ENCODE data around the gene TEX9.

The TEX9 gene

DNA sequence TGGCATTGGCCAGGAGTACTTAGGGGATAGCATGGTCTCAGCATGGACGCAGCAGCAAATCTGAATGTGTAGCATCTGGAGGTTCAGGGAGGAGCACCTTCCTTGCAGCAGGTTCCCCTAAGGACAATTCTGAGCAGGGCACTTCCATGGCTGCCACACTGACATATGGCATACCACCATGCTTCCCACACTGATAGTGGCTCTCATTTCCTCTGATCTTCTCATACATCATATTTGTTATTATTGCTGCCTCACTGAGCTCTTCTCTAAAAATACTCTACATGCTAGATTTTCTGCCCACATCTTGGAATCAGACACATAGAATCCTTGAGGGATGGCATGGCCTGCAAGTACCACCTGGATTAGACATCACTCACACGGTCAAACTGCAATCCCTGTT is 107.1 kb downstream of the TEX9 start:
- Histone ChIP-seq H2BK120ac (ENCODE audit: low read depth, low read length) (no peak overlapping the region), H3K27me3 (ENCODE audit: control insufficient read depth in 1 of 2, insufficient read depth in 1 of 2, low read length in 2 of 2) (no peaks in the 10 kb centered on the region), H3K4me1 (ENCODE audit: control insufficient read depth, insufficient read depth, low read depth, low read length) (no peaks in the 10 kb centered on the region), H3K4me2 (ENCODE audit: low read length, poor library complexity, severe bottlenecking) (no peak overlapping the region), H3K4me3 (ENCODE audit: insufficient read depth in 1 of 2, low read depth in 1 of 2, low read length in 2 of 2) (no peak overlapping the region), H3K14ac (ENCODE audit: low read length in 2 of 2) (no peak overlapping the region), H2BK15ac (ENCODE audit: low read depth, poor library complexity, severe bottlenecking) (no peak overlapping the region), H2AFZ (ENCODE audit: low read depth, low read length) (no peak overlapping the region), H2AK5ac (ENCODE audit: low read length, severe bottlenecking) (no peak overlapping the region), H3K18ac (ENCODE audit: low read depth in 1 of 2, low read length in 2 of 2) (no peak overlapping the region), H2BK12ac (ENCODE audit: low read length in 2 of 2) (no peak overlapping the region), H3K79me1 (replicated peaks; ENCODE audit: low read length, poor library complexity, severe bottlenecking) (no peaks in the 10 kb centered on the region), H3K27ac (ENCODE audit: low read length, poor library complexity, severe bottlenecking) (no peak overlapping the region), H3K4ac (ENCODE audit: low read depth in 1 of 2, low read length in 2 of 2) (no peak overlapping the region), H4K8ac (ENCODE audit: low read length) (no peak overlapping the region), H3K9ac (ENCODE audit: low read length) (no peak overlapping the region), H3K23ac (ENCODE audit: low read length in 2 of 2) (no peak overlapping the region), H2BK5ac (ENCODE audit: low read depth, low read length, poor library complexity, severe bottlenecking) (no peak overlapping the region), H4K91ac (ENCODE audit: low read length) (no peak overlapping the region), H3K9me3 (ENCODE audit: control insufficient read depth, low read length) (no peaks in the 10 kb centered on the region), H3K36me3 (ENCODE audit: control insufficient read depth in 1 of 2, insufficient read depth in 2 of 2, low read depth in 1 of 2, low read length in 2 of 2) (no peaks in the 10 kb centered on the region)
- WGBS = 78% methylated on average over 2 of the region's 2 CpGs
- no peak for DNase-seq

DNA sequence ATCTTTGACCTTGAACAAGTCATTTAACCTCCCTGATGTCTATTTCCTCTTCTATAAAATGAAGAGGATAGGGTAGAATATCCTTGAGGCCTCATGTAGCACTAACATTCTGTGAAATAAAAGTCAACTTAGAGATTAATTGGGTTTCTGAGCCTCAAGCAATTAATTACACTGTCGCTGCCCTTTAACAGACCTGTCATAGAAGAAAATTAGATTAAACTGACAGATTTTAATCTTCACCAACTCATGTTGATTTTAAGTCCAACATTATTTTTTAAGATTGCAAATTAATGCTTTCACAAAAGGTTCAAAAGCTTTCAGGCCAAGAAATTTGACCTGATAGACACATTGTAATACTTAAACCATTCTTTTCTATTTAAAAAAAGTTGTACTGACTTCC is 107.8 kb downstream of the TEX9 start:
- Histone ChIP-seq H3K4me3 (ENCODE audit: insufficient read depth in 1 of 2, low read depth in 1 of 2, low read length in 2 of 2) (no peak overlapping the region), H3K79me1 (replicated peaks; ENCODE audit: low read length, poor library complexity, severe bottlenecking) (no peaks in the 10 kb centered on the region), H3K23ac (ENCODE audit: low read length in 2 of 2) (no peak overlapping the region), H3K18ac (ENCODE audit: low read depth in 1 of 2, low read length in 2 of 2) (no peak overlapping the region), H3K4me1 (ENCODE audit: control insufficient read depth, insufficient read depth, low read depth, low read length) (no peaks in the 10 kb centered on the region), H3K9ac (ENCODE audit: low read length) (no peak overlapping the region), H2BK15ac (ENCODE audit: low read depth, poor library complexity, severe bottlenecking) (no peak overlapping the region), H2BK12ac (ENCODE audit: low read length in 2 of 2) (no peak overlapping the region), H3K14ac (ENCODE audit: low read length in 2 of 2) (no peak overlapping the region), H2AFZ (ENCODE audit: low read depth, low read length) (no peak overlapping the region), H2BK5ac (ENCODE audit: low read depth, low read length, poor library complexity, severe bottlenecking) (no peak overlapping the region), H2AK5ac (ENCODE audit: low read length, severe bottlenecking) (no peak overlapping the region), H3K27me3 (ENCODE audit: control insufficient read depth in 1 of 2, insufficient read depth in 1 of 2, low read length in 2 of 2) (no peaks in the 10 kb centered on the region), H4K8ac (ENCODE audit: low read length) (no peak overlapping the region), H3K9me3 (ENCODE audit: control insufficient read depth, low read length) (no peaks in the 10 kb centered on the region), H3K36me3 (ENCODE audit: control insufficient read depth in 1 of 2, insufficient read depth in 2 of 2, low read depth in 1 of 2, low read length in 2 of 2) (no peaks in the 10 kb centered on the region), H2BK120ac (ENCODE audit: low read depth, low read length) (no peak overlapping the region), H3K4me2 (ENCODE audit: low read length, poor library complexity, severe bottlenecking) (no peak overlapping the region), H3K4ac (ENCODE audit: low read depth in 1 of 2, low read length in 2 of 2) (no peak overlapping the region), H4K91ac (ENCODE audit: low read length) (no peak overlapping the region), H3K27ac (ENCODE audit: low read length, poor library complexity, severe bottlenecking) (no peak overlapping the region)
- DNase-seq = no peak
- WGBS = no CpG with 5 or more reads among the region's 1 CpG

DNA sequence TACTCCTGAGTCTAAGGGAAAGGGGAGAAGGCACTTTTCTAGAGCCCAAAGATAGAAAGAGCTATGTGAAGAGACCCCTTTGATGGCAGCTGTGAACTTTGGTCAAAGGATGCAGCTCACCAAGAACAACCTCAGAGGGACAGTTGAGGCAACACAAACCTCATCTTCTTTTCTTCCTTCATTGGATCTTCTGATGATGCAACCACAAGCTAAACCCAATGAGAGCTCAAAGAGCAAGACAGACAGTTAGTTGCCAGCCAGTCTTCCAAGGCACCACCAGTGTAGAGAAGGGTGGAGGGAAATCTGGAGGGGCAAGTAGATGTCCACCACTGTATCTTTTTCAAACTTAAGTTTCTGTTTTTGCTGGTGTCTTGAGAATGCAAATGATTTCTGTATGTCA is 110.1 kb downstream of the TEX9 start:
- Histone ChIP-seq H3K18ac (ENCODE audit: low read depth in 1 of 2, low read length in 2 of 2) (no peak overlapping the region), H3K27ac (ENCODE audit: low read length, poor library complexity, severe bottlenecking) (no peak overlapping the region), H3K79me1 (replicated peaks; ENCODE audit: low read length, poor library complexity, severe bottlenecking) (no peaks in the 10 kb centered on the region), H4K8ac (ENCODE audit: low read length) (no peak overlapping the region), H2AFZ (ENCODE audit: low read depth, low read length) (no peak overlapping the region), H2AK5ac (ENCODE audit: low read length, severe bottlenecking) (no peak overlapping the region), H3K4me2 (ENCODE audit: low read length, poor library complexity, severe bottlenecking) (no peak overlapping the region), H3K9ac (ENCODE audit: low read length) (no peak overlapping the region), H3K36me3 (ENCODE audit: control insufficient read depth in 1 of 2, insufficient read depth in 2 of 2, low read depth in 1 of 2, low read length in 2 of 2) (no peaks in the 10 kb centered on the region), H3K4me1 (ENCODE audit: control insufficient read depth, insufficient read depth, low read depth, low read length) (no peaks in the 10 kb centered on the region), H2BK15ac (ENCODE audit: low read depth, poor library complexity, severe bottlenecking) (no peak overlapping the region), H3K4me3 (ENCODE audit: insufficient read depth in 1 of 2, low read depth in 1 of 2, low read length in 2 of 2) (no peak overlapping the region), H3K4ac (ENCODE audit: low read depth in 1 of 2, low read length in 2 of 2) (no peak overlapping the region), H3K9me3 (ENCODE audit: control insufficient read depth, low read length) (no peaks in the 10 kb centered on the region), H4K91ac (ENCODE audit: low read length) (no peak overlapping the region), H3K14ac (ENCODE audit: low read length in 2 of 2) (no peak overlapping the region), H2BK12ac (ENCODE audit: low read length in 2 of 2) (no peak overlapping the region), H3K27me3 (ENCODE audit: control insufficient read depth in 1 of 2, insufficient read depth in 1 of 2, low read length in 2 of 2) (no peaks in the 10 kb centered on the region), H2BK120ac (ENCODE audit: low read depth, low read length) (no peak overlapping the region), H3K23ac (ENCODE audit: low read length in 2 of 2) (no peak overlapping the region), H2BK5ac (ENCODE audit: low read depth, low read length, poor library complexity, severe bottlenecking) (no peak overlapping the region)
- no peak for DNase-seq
